BJ (cell line): ENCODE measurements around the gene UGT3A2. TPM values are rescaled to one million over a fixed set of nuclear protein-coding genes. Genes with fewer than 3 reads are reported as not detected.
A peak's percentile ranks its signal among the peaks of the same experiment; 100 is the strongest.

Experiments used
- CTCF ChIA-PET: fragments of 350-600 bp; formaldehyde crosslinking; extraction: SDS; loops from one replicate; lab custom pipeline; 2021; ENCODE audit warnings: antibody characterized with exemption, inconsistent platforms; lab: Yijun Ruan, JAX
- POLR2A ChIA-PET: fragments of 300-600 bp; sonication (Branson Sonifier 250); formaldehyde crosslinking; extraction: SDS; loops from one replicate; lab custom pipeline; 2021; ENCODE audit warnings: antibody characterized with exemption; lab: Charles Lee
- DNase-seq: peaks from one replicate; pipeline ENCODE4 v3.0.0-alpha.2; 2011; ENCODE audit warnings: low read depth
- H3K27me3 ChIP-seq: 2 replicates; pipeline ENCODE4 v1.6.0; 2011; ENCODE audit warnings: low read length; ENCODE audit not compliant: control insufficient read depth, insufficient read depth
- H3K36me3 ChIP-seq: 2 replicates; pipeline ENCODE4 v1.5.1; 2011; ENCODE audit warnings: low read length; ENCODE audit not compliant: control insufficient read depth, insufficient read depth
- H3K4me3 ChIP-seq: 2 replicates; pipeline ENCODE4 v1.5.1; 2011; ENCODE audit warnings: low read depth, mild to moderate bottlenecking, control low read depth, low read length
- CTCF ChIP-seq: IDR thresholded peaks from 2 replicates; pipeline ENCODE4 v1.5.1; 2011; ENCODE audit warnings: low read depth, mild to moderate bottlenecking, control low read depth, inconsistent platforms, low read length, moderate library complexity; ENCODE audit not compliant: insufficient read depth
- polyA plus RNA-seq: library from polyadenylated mRNA; depleted of rRNA; stranded (reverse); fragments of >200 nt; gene quantifications from 2 replicates; pipeline ENCODE4 v1.2.3, GENCODE V29; 2011

The UGT3A2 gene
- polyA plus RNA-seq, 1 experiment = not detected

DNA sequence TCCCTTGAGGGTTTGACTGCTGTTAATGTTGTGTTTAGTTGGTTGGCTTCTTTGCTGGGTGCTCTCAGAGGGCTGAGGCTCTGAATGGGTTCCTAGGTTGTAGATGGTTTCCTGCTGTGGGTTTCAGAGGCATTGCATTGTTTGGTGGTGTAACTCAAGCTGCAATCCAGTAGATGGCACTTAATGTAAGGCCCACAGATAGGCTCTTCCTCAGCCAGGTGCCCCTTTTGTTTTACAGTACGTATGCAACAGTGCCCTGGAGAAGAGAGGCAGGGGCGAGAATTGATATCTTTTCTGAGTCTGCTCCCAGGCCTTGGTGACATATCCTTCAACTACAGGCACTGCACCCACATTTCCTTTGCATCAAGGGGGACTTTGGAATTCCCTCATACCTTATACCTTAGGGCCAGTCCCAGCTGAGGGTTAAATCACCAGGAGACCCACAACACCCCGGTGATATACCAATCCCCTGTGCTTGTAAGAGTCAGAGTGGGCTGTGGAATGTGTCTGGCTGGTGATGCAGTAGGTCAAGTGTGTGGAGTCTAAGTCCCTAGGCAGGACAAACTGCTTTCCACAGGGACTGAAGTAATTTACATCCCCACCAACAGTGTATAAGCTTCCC lies 7.0 kb upstream of the UGT3A2 start:
- Histone ChIP-seq H3K36me3 (no peaks in the 10 kb centered on the region), H3K27me3 (peaks cover 19% of the 10 kb centered on the region), H3K4me3 (no peak overlapping the region)
- DNase-seq = no peak
- POLR2A ChIA-PET = no interaction called here
- CTCF ChIA-PET = interaction anchor here (0.5 to 2.2 kb wide), 3 partner anchors 13 to 944 kb away, joined by 3 to 10 read pairs (median 4); no protein-coding TSS in a partner anchor
- TF ChIP-seq CTCF = peak; percentile 4; the same call in 1 of the 2 replicates

- POLR2A ChIA-PET = no interaction called here
- DNase-seq = no peak
- TF ChIP-seq CTCF = no peak
- H3K4me3 ChIP-seq = peak overlapping the region; percentile 16
- peaks cover 26% of the 10 kb centered on the region for H3K27me3 ChIP-seq
- no peaks in the 10 kb centered on the region for H3K36me3 ChIP-seq
- CTCF ChIA-PET = interaction anchor here (1.9 to 2.6 kb wide), 2 partner anchors 9 to 11 kb away, joined by 7 to 12 read pairs; no protein-coding TSS in a partner anchor
Observed at GRCh38 chr5:36070687-36071571, 4.2 kb upstream of the UGT3A2 start.

DNA sequence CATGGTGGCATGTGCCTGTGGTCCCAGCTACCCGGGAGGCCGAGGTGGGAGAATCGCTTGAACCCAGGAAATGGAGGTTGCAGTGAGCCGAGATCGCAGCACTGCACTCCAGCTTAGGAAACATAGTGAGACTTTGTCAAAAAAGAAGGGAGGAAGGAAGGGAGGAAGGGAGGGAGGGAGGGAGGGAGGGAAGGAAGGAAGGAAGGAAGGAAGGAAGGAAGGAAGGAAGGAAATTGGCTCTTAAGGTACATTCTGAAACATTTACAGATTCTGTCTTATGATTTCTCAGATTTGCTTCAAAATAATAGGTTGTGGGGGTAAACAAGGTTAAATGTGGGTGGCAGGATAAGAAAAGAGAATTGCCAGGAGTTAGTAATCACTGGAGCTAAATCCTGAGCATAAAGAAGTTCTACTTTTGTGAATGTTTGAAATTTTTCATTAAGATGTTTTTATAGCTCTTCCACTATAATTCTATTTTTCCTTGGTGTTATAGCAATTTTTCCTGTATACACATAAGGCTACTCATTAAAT lies 2.1 kb upstream of the UGT3A2 start:
- no peak for DNase-seq
- no peaks in the 10 kb centered on the region for H3K36me3 ChIP-seq
- ChIA-PET CTCF (interaction anchor here (1.3 to 2.6 kb wide), 2 partner anchors 11 to 38 kb away, joined by 3 to 12 read pairs; no protein-coding TSS in a partner anchor), POLR2A (no interaction called here)
- no peak overlapping the region for H3K4me3 ChIP-seq
- H3K27me3 ChIP-seq = peaks cover 30% of the 10 kb centered on the region
- TF ChIP-seq CTCF = no peak

- ChIA-PET CTCF (interaction anchor here (0.6 to 6.3 kb wide), 4 partner anchors 9 to 24 kb away, joined by 3 to 27 read pairs (median 4); no protein-coding TSS in a partner anchor), POLR2A (no interaction called here)
Observed at GRCh38 chr5:36066001-36066539, 612 bp downstream of the UGT3A2 start.

More at GRCh38 chr5:36066001-36066539, 612 bp downstream of the UGT3A2 start:
- no peak for DNase-seq
- Histone ChIP-seq H3K27me3 (peaks cover 18% of the 10 kb centered on the region), H3K4me3 (no peak overlapping the region), H3K36me3 (no peaks in the 10 kb centered on the region)
- TF ChIP-seq CTCF = no peak
